Fibroblast of lung (primary cell): ENCODE measurements around the gene HTT-AS. TPM values are rescaled to one million over a fixed set of nuclear protein-coding genes. Genes with fewer than 3 reads are reported as not detected.

Experiments
- DNase-seq, 2 donors: peaks; one replicate each; pipeline versions ENCODE4 v3.0.0 to v3.0.0-alpha.2; 2010; ENCODE audit warnings: low read depth in 2 of 2
- H2AFZ ChIP-seq: 2 replicates; pipeline ENCODE4 v1.5.1; 2012; ENCODE audit warnings: low read length, control low read depth, inconsistent platforms
- H3K27ac ChIP-seq: 2 replicates; pipeline ENCODE4 v1.5.1; 2011; ENCODE audit warnings: low read length, control low read depth; ENCODE audit not compliant: insufficient read depth
- H3K27me3 ChIP-seq: 2 replicates; pipeline ENCODE4 v1.5.1; 2011; ENCODE audit warnings: mild to moderate bottlenecking, low read length; ENCODE audit not compliant: control insufficient read depth, insufficient read depth
- H3K36me3 ChIP-seq: 2 replicates; pipeline ENCODE4 v1.5.1; 2011; ENCODE audit warnings: low read length; ENCODE audit not compliant: control insufficient read depth, insufficient read depth
- H3K4me1 ChIP-seq: 2 replicates; pipeline ENCODE4 v1.5.1; 2011; ENCODE audit warnings: low read length; ENCODE audit not compliant: control insufficient read depth, insufficient read depth; ENCODE audit errors: extremely low read depth
- H3K4me2 ChIP-seq: 2 replicates; pipeline ENCODE4 v1.5.1; 2011; ENCODE audit warnings: low read length, control low read depth; ENCODE audit not compliant: insufficient read depth; ENCODE audit errors: extremely low read depth
- H3K4me3 ChIP-seq, 4 experiments: fragments of 200-600 bp in 1 of 4; sonication (generic) in 1 of 4; replicated peaks in 1 of 4; 2 replicates each; pipeline ENCODE4 v1.5.1; 2011 to 2016; ENCODE audit warnings: low read length in 4 of 4, low read depth in 3 of 4, mild to moderate bottlenecking in 3 of 4, control low read depth in 2 of 4, inconsistent platforms in 1 of 4, mixed read lengths in 1 of 4; ENCODE audit not compliant: insufficient read depth in 1 of 4; ENCODE audit errors: control extremely low read depth in 1 of 4
- H3K79me2 ChIP-seq: 2 replicates; pipeline ENCODE4 v1.5.1; 2012; ENCODE audit warnings: mild to moderate bottlenecking, low read length, inconsistent platforms; ENCODE audit not compliant: control insufficient read depth, insufficient read depth
- H3K9ac ChIP-seq: 2 replicates; pipeline ENCODE4 v1.5.1; 2011; ENCODE audit warnings: mild to moderate bottlenecking, low read length, control low read depth; ENCODE audit not compliant: insufficient read depth
- H3K9me3 ChIP-seq: 2 replicates; pipeline ENCODE4 v1.5.1; 2012; ENCODE audit warnings: low read depth, low read length; ENCODE audit not compliant: control insufficient read depth, insufficient read depth
- H4K20me1 ChIP-seq: 2 replicates; pipeline ENCODE4 v1.5.1; 2011; ENCODE audit warnings: low read length; ENCODE audit not compliant: control insufficient read depth, insufficient read depth; ENCODE audit errors: extremely low read depth
- CTCF ChIP-seq, 2 donors: IDR thresholded peaks in 1 of 2; conservative IDR thresholded peaks in 1 of 2; 1 replicate in 1 of 2; 2 replicates in 1 of 2; pipeline ENCODE4 v1.5.1; 2011 to 2012; ENCODE audit warnings: low read length in 2 of 2, control low read depth in 1 of 2, inconsistent platforms in 1 of 2, low read depth in 1 of 2, mild to moderate bottlenecking in 1 of 2
- EZH2 ChIP-seq: IDR thresholded peaks from 2 replicates; pipeline ENCODE4 v1.5.1; 2012; ENCODE audit warnings: low read length, control low read depth, mild to moderate bottlenecking; ENCODE audit errors: missing control alignments
- polyA plus RNA-seq, 2 donors: library from polyadenylated mRNA; depleted of rRNA in 1 of 2; stranded (reverse) in 1 of 2; unstranded in 1 of 2; fragments of >200 nt; gene quantifications; 2 replicates each; pipeline ENCODE4 v1.2.1, GENCODE V29; 2011 to 2012; ENCODE audit warnings: missing spikeins in 1 of 2
- total RNA-seq: library from RNA; depleted of rRNA; stranded (reverse); fragments of >200 nt; gene quantifications from 2 replicates; pipeline ENCODE4 v1.2.1, GENCODE V29; 2014

HTT-AS gene
- total and polyA plus RNA-seq, 2 donors (not counting 1 experiment from before 2014, with no cell fraction given), result not detected

GRCh38 chr4:3121596-3121995 lies 47.3 kb upstream of the HTT-AS start:
- TF ChIP-seq EZH2 (no peak), CTCF (conservative IDR thresholded peaks at IDR 0.05 in 1 of 2, IDR thresholded peaks at IDR 0.05 in 1 of 2; ENCODE audit: low read depth in 1 of 2, low read length in 2 of 2) (no peak)
- DNase-seq, result no peak
- Histone ChIP-seq H3K36me3 (peaks cover 9% of the 10 kb centered on the region), H3K27ac (peak overlapping the region; percentile 72), H3K9me3 (no peaks in the 10 kb centered on the region), H4K20me1 (no peaks in the 10 kb centered on the region), H3K4me3 (no peak overlapping the region), H2AFZ (no peak overlapping the region), H3K9ac (no peak overlapping the region), H3K27me3 (no peaks in the 10 kb centered on the region), H3K79me2 (no peaks in the 10 kb centered on the region), H3K4me2 (no peak overlapping the region), H3K4me1 (peaks cover 9% of the 10 kb centered on the region)

DNA sequence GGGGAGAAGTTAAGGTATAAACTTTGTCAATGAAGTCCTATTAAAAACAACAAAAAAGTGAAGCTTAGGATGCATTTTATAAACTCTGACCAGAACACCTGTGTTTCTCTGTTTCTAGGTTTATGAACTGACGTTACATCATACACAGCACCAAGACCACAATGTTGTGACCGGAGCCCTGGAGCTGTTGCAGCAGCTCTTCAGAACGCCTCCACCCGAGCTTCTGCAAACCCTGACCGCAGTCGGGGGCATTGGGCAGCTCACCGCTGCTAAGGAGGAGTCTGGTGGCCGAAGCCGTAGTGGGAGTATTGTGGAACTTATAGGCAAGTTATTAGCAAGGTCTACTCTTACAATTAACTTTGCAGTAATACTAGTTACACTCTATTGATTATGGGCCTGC lies 46.8 kb upstream of the HTT-AS start:
- no peak for DNase-seq
- Histone ChIP-seq H3K4me3 (no peak overlapping the region), H3K9ac (no peak overlapping the region), H3K9me3 (no peaks in the 10 kb centered on the region), H3K27ac (no peak overlapping the region), H3K27me3 (no peaks in the 10 kb centered on the region), H3K4me2 (no peak overlapping the region), H3K4me1 (peaks cover 9% of the 10 kb centered on the region), H3K79me2 (no peaks in the 10 kb centered on the region), H3K36me3 (peaks cover 13% of the 10 kb centered on the region), H2AFZ (no peak overlapping the region), H4K20me1 (no peaks in the 10 kb centered on the region)
- TF ChIP-seq EZH2 (no peak), CTCF (conservative IDR thresholded peaks at IDR 0.05 in 1 of 2, IDR thresholded peaks at IDR 0.05 in 1 of 2; ENCODE audit: low read depth in 1 of 2, low read length in 2 of 2) (no peak)

DNA sequence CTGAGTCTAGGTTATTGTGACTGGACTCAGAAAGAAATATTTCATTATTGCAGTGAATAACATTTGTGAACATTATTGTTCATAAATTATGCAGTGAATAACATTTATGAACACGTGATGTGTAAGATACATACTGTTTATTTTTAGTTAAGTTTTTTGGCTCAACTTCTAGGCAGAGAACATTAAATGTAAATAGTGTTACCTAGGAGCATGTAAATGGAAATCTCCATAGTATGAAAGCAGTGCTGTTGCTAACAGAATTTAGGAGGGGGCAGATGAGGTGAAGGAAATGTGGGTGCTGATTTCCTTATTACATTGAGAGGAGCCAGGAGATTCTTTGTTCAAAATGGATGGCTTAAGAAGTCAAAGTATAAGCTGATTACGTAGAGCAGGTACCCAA lies 45.1 kb upstream of the HTT-AS start:
- H2AFZ ChIP-seq, result no peak overlapping the region
- no peak overlapping the region for H3K4me2 ChIP-seq
- peaks cover 17% of the 10 kb centered on the region for H3K36me3 ChIP-seq
- peak in 1 of 2 donors; percentile 25 for DNase-seq
- TF ChIP-seq EZH2 (no peak), CTCF (conservative IDR thresholded peaks at IDR 0.05 in 1 of 2, IDR thresholded peaks at IDR 0.05 in 1 of 2; ENCODE audit: low read depth in 1 of 2, low read length in 2 of 2) (no peak)
- no peak overlapping the region for H3K27ac ChIP-seq
- no peaks in the 10 kb centered on the region for H3K79me2 ChIP-seq
- H4K20me1 ChIP-seq, result no peaks in the 10 kb centered on the region
- peaks cover 9% of the 10 kb centered on the region for H3K4me1 ChIP-seq
- no peaks in the 10 kb centered on the region for H3K9me3 ChIP-seq
- H3K9ac ChIP-seq, result no peak overlapping the region
- H3K4me3 ChIP-seq, result no peak overlapping the region
- no peaks in the 10 kb centered on the region for H3K27me3 ChIP-seq
